GM19099 (cell line): ENCODE measurements around the gene CCNL1.

Experiments
- POLR2A ChIP-seq: IDR thresholded peaks from 3 replicates; pipeline ENCODE4 v1.6.1; 2011; ENCODE audit warnings: low read depth; ENCODE audit not compliant: insufficient read length; ENCODE audit errors: extremely low read depth

Gene CCNL1

DNA sequence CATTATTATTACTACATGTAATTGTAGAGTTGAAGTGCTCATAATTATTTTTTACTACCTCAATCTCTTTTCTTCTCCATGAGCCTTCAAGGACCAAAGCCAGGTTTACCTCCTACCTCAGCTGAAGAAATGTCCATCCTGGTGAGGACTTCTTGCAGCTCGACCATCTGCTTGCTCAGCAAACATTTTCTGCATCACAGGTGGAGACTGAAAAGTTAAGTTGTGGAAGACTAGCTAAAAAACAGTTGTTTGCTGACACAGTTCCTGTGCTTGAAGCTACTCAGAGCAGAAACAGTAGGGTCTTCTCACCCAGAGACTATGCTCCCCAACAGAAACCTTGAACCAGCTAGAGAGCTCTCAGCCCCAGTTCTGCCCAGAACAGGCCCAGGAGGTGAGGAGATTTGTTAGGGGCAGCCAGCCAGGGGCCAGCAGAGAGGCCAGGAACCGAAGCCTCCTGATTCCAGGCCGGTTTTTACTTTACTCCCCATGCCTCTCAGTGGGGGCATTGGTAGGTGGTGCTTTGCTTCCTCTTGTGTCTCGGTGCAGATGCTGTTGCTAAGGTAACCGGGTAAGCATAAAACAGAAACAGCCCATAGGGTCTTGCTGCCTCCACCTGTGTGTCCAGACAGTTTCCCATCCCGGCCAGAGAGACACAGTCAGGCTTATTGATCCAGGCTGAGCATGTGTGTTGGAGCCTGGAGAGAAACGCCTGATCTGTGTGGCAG, 54.9 kb downstream of the CCNL1 start:
- no peak for TF ChIP-seq POLR2A

DNA sequence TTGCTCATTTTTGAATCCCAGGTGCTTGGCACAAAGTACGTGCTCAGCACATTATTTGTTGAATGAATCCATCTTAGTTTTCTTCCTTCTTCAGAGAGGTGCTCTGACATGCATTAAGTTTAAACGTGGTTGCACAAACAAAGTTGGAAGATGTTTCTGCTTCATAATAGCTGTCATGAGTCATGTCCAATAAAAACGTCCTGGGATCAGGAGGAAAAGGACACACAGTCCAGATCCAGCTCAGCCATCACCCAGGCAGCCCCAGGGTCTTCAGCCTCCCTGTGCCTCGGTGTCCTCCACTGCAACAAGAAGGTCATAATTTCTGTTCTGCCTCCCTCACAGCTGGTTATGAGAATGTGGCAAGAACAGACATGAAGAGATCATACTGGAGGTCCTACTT, 55.4 kb downstream of the CCNL1 start:
- TF ChIP-seq POLR2A, result no peak

DNA sequence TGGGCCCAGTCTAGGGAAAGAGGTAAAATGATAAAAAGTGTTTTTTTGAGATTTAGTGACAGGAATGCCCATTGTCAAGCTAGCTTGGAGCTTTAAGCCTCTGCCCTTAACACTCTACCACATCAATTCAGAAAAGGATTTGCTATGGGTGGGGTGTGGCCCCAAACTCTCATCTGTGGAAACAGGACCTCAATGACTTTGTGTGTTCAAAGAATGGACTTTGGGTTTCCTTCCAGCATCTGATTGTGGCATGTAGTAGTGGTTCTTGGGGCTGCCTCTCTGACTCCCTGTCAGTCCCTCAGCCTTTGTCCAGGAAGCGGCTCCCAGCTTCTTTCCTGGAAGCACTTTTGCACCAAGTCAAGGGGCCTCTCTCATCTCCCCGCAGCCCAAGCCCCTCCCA, 56.1 kb downstream of the CCNL1 start:
- no peak for TF ChIP-seq POLR2A

DNA sequence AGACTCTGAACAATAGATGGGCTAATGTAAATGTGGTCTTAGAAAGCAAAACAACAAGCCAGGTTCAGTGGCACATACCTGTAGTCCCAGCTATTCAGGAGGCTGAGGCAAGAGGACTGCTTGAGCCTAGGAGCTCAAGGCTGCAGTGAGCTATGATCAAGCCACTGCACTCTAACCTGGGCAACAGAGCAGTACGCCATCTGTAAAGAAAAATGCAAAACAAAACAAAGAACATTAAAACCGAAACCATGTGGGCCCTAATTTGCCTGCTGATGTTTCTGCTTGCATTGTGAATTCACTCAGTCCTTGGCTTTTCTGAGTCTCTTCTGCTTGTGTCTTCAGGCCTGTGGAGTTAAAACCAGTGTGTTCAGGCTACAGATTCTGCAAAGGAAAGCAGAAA, 56.7 kb downstream of the CCNL1 start:
- peak; percentile 32 for TF ChIP-seq POLR2A

DNA sequence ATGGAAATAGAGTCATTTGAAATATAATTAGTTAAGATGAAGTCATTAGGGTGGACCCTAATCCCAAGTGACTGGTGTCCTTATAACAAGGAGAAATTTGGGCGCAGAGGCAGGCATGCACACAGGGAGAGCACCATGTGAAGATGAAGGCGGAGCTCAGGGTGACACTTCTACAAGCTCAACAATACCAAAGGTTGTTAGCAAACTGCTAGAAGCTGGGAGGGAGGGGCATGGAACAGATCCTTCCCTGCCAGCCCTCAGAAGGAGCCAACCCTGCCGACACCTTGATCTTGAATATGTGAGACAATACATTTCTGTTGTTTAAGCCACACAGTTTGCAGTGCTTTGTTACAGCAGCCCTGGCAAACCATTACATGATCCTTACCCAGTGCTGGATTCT, 57.8 kb downstream of the CCNL1 start:
- no peak for TF ChIP-seq POLR2A

DNA sequence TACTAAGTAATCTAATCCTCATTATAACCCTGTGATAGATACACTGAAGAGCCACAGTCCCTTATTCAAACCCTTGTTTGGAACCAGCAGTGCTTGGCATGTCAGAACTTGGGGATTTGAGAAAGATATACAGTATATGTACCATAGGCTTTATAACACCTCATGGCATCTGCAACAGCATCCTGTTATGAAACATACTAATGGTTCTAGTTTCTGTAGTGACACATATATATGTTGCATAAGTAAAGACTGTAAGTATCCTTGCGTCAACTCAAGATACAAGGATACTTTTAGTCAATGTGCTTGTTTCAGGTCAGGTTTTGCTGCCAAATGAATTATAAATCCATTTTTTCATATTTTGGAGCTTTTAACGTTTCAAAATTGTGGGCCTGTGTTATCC, 58.5 kb downstream of the CCNL1 start:
- TF ChIP-seq POLR2A, result no peak

DNA sequence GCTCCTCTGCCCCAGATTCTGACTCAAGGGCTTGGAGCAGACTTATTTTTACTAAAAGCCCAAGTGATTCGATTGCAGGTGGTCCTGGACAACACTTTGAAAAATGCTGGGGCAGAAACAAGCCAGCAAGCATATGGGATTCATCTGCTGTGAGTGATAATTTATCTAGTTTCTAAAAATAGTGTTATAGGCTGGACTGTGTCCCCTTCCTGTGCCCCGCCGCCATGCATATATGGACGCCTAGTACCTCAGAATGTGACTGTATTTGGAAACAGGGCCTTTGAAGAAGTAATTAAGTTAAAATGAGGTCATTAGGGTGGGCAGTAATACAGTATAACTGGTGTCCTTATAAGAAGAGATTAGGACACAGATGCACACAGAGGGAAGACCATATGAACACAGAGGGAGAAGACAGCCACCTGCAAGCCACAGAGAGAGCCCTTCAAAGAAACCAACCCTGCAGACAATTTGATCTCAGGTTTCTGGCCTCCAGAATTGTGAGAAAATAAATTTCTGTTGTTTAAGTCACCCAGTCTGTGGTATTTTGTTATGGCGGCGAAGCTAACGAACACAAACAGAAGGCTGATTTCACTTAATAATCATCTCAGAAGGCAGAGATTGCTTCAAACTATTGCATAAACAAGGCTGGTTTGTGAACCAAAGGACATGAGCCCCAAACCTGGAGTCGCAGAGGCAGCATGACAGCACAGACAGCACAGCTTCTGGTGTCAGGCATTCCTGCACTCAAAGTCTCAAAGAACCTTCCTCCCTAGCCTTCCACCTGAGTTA, 59.1 kb downstream of the CCNL1 start:
- TF ChIP-seq POLR2A, result no peak

DNA sequence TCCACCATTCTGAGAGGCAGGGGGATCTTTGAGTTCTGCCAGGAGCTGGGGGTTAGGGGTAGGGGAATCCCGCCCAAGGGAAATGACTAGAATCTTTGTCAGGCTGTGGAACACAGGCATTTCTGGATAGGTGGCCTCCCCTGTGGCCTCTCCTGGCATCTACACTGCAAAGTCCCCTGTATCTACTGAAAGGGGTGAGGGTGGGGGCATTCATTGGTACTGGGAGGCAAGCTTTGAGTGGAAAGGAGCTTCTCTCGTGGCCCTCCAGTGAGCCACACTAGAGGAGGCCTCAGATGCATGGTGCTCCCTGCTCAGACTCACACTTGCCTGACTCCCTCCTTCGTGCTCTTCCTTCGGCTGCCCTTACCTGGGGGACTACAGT, 59.9 kb downstream of the CCNL1 start:
- TF ChIP-seq POLR2A, result no peak

DNA sequence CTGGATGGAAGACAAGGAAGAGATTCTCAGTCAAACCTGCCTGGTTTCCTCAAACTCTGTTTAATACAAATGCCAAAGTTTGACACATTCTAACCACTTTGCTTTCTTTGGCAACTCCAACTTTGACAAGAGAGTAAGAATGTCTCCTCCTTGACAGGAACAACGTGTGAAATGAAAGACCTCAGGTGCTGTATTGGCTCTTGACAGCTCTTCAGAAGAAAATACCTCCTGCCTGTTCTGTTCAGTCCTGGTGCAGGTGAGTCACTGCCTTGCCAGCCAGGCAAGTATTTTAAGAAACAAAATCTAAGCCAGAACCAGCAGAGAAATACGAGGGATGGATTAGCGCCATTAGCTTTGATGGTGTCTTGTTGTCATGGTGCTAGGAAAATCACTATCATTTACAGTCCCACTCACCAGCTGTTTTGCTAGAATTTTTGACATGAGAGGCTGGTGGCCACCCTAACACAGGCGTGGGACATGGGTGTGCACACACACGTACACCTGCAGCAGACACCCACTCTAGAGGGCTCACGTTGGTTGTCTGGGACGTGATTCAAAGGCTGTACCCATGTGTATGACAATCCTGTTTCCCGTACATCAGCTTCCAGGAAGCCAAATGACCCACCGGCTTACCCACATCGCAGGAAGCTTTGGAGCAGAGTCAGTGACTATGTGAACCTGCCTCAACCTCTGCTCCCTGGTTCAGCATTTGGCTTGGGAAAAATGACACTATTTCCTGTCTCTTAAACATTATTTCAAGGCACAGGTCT, 60.4 kb downstream of the CCNL1 start:
- no peak for TF ChIP-seq POLR2A

DNA sequence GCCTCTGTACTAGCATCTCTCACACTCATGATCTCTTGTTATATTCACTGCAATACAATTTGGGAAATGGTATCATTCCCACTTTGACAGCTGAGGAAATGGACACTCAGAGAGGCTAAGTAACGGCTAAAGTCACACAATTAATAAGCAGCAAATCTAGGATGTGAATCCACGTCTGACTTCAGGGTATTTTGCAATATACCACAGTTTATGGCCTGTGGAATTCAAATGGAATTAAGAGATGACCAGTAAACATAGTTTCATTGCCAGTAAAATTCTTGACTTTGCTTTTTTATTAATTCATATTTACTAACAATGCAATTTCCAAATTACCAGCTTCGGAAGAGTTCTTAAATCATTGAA, 61.1 kb downstream of the CCNL1 start:
- no peak for TF ChIP-seq POLR2A

DNA sequence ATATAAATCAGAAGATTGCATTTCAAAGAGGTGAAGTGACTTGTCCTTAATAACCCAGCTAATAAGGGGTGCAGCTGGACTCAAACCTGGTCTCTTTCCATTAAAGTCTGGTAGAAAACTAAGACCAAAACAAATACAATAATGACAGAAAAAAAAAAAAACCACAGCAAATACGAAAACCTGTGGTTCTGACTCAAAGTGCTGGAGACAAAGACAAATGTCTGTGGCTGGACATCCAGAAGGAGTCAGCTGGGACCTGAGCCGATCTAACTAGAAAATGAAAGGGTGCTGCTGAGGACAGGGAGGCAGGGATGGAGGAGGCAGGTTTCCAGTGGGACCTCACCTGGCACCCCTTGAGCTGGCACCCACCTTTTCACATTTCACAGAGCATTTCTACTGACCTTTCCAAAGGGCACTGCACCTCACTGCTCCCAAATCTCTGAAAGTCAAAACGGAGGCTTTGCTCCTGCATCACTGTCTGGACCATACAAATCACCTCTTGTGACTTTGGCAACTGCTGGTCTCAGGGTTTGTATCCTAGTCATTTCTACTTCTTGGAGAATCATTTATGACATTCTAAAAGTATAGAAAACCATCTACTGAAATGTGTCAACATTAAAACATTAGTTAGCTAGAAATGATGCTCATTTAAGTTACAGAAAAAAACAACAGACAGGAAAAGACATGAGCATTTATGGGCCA, 61.7 kb downstream of the CCNL1 start:
- TF ChIP-seq POLR2A, result no peak
